GM12878 (cell line): ENCODE data around the gene REPS2.

Experiments
- CBX3 ChIP-seq: fragments of 200-600 bp; sonication (generic); IDR thresholded peaks from 2 replicates; pipeline ENCODE4 v1.6.1; 2016; ENCODE audit warnings: low read depth, borderline replicate concordance
- CTCF ChIP-seq, 3 experiments: IDR thresholded peaks in 2 of 3; conservative IDR thresholded peaks in 1 of 3; 2 replicates each; pipeline ENCODE4 v1.5.1; 2011; ENCODE audit warnings: low read depth in 3 of 3, low read length in 3 of 3, mild to moderate bottlenecking in 3 of 3, control low read depth in 2 of 3, moderate library complexity in 2 of 3, inconsistent platforms in 1 of 3, mixed read lengths in 1 of 3; ENCODE audit not compliant: control insufficient read depth in 2 of 3, insufficient read depth in 1 of 3; ENCODE audit errors: extremely low read depth in 1 of 3
- EZH2 ChIP-seq: IDR thresholded peaks from 2 replicates; pipeline ENCODE4 v1.6.1; 2012; ENCODE audit warnings: low read depth, mild to moderate bottlenecking, control low read depth, inconsistent platforms, low read length, borderline replicate concordance; ENCODE audit not compliant: control insufficient read depth
- GABPA ChIP-seq: IDR thresholded peaks from 2 replicates; pipeline ENCODE4 v1.6.1; 2014; ENCODE audit warnings: antibody characterized with exemption, low read depth, mild to moderate bottlenecking, inconsistent platforms
- MXI1 ChIP-seq: fragments of 150-350 bp; IDR thresholded peaks from 2 replicates; pipeline ENCODE4 v1.6.1; 2011; ENCODE audit warnings: low read depth, mild to moderate bottlenecking, inconsistent platforms, low read length, improper control_type of control experiment
- RAD21 ChIP-seq: IDR thresholded peaks from 2 replicates; pipeline ENCODE4 v1.6.1; 2011; ENCODE audit warnings: mild to moderate bottlenecking, low read depth, low read length, moderate library complexity; ENCODE audit not compliant: insufficient read depth
- REST ChIP-seq: IDR thresholded peaks from 2 replicates; pipeline ENCODE4 v1.6.1; 2012; ENCODE audit warnings: mild to moderate bottlenecking, low read depth, low read length
- SUZ12 ChIP-seq: fragments of 200-600 bp; sonication (generic); IDR thresholded peaks from one replicate; pipeline ENCODE4 v1.6.1; 2018; ENCODE audit warnings: antibody characterized with exemption, mild to moderate bottlenecking; ENCODE audit not compliant: unreplicated experiment
- ZBTB11 ChIP-seq: fragments of 450-650 bp; formaldehyde crosslinking; IDR thresholded peaks from 2 replicates; pipeline ENCODE4 v1.5.0; 2022; ENCODE audit warnings: mild to moderate bottlenecking, missing genetic modification characterization
- TF ChIP-seq, protein P1 (sequence below): IDR thresholded peaks from 2 replicates; pipeline ENCODE4 v1.6.1; 2011; ENCODE audit warnings: low read depth, mild to moderate bottlenecking, low read length, moderate library complexity, borderline replicate concordance; ENCODE audit errors: extremely low read depth

DNA sequence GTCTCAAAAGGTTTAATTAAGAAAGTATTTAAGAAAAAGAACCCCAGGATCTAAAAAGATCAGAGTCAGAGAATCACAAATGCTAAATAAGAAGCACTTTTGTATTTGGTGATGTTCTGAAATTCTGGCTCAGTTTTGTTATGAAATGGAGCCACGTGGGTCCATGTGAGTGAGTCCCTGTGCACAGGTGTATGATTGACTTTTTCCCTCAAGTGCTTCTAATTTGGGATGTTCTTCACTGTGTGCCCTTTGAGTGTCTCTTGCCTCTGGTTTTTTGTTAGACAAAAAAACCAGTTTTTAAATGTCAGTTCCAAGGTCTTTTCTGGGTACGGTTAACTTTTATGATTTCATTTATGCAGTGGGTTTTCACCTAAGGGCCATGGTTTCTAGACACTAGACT lies 44.4 kb downstream of the REPS2 start:
- TF ChIP-seq RAD21 (no peak), CTCF (IDR thresholded peaks at IDR 0.05 in 2 of 3, conservative IDR thresholded peaks at IDR 0.05 in 1 of 3; ENCODE audit: control insufficient read depth in 2 of 3, extremely low read depth in 1 of 3, insufficient read depth in 1 of 3, low read depth in 3 of 3, low read length in 3 of 3) (no peak), REST (no peak), ZBTB11 (CRISPR knock-in tag) (no peak), CBX3 (no peak), MXI1 (no peak), GABPA (no peak), SUZ12 (no peak), EZH2 (no peak)
- TF ChIP-seq, protein P1, sequence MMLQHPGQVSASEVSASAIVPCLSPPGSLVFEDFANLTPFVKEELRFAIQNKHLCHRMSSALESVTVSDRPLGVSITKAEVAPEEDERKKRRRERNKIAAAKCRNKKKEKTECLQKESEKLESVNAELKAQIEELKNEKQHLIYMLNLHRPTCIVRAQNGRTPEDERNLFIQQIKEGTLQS = no peak
